MCF 10A (cell line): Measurements from ENCODE around the gene XXYLT1. TPM values are rescaled to one million over a fixed set of nuclear protein-coding genes. Genes with fewer than 3 reads are reported as not detected.

Experiments used
- BruUV-seq: library from RNA; stranded (reverse); fragments of 400-500 nt; replicated peaks from 2 replicates; lab custom pipeline; 2021; lab: Mats Ljungman, UMichigan
- CTCF ChIA-PET: fragments of 300-600 bp; sonication (Branson Sonifier 250); formaldehyde crosslinking; extraction: SDS; loops from one replicate; lab custom pipeline; 2021; ENCODE audit warnings: antibody characterized with exemption, inconsistent platforms; lab: Yijun Ruan, JAX
- POLR2A ChIA-PET: fragments of 300-600, 350-650 bp; sonication (Branson Sonifier 250); formaldehyde crosslinking; extraction: SDS; loops from one replicate; lab custom pipeline; 2020; ENCODE audit warnings: antibody characterized with exemption, inconsistent platforms; lab: Yijun Ruan, JAX
- DNase-seq: peaks from one replicate; pipeline ENCODE4 v3.0.0-alpha.2; 2018; ENCODE audit not compliant: unreplicated experiment
- H3K27ac Mint-ChIP-seq: one replicate; pipeline ENCODE4 v1.8.0; 2022; ENCODE audit warnings: mild to moderate bottlenecking, low read depth, mixed read lengths; ENCODE audit not compliant: unreplicated experiment
- H3K27me3 Mint-ChIP-seq: one replicate; pipeline ENCODE4 v1.8.0; 2022; ENCODE audit warnings: mixed read lengths; ENCODE audit not compliant: insufficient read depth, unreplicated experiment
- H3K36me3 Mint-ChIP-seq: one replicate; pipeline ENCODE4 v1.8.0; 2022; ENCODE audit warnings: mild to moderate bottlenecking, moderate library complexity, mixed read lengths; ENCODE audit not compliant: insufficient read depth, unreplicated experiment
- H3K4me1 Mint-ChIP-seq: one replicate; pipeline ENCODE4 v1.8.0; 2022; ENCODE audit warnings: mixed read lengths; ENCODE audit not compliant: insufficient read depth, unreplicated experiment
- H3K4me3 Mint-ChIP-seq: one replicate; pipeline ENCODE4 v1.8.0; 2022; ENCODE audit warnings: mild to moderate bottlenecking, moderate library complexity, mixed read lengths; ENCODE audit not compliant: unreplicated experiment
- H3K9me3 Mint-ChIP-seq: one replicate; pipeline ENCODE4 v1.8.0; 2022; ENCODE audit warnings: mixed read lengths; ENCODE audit not compliant: unreplicated experiment
- intact Hi-C: fragments of 100-400 bp; cut with micrococcal nuclease; formaldehyde crosslinking; loops from 2 replicates; pipeline ENCODE4 v1.14.1; 2022
- total RNA-seq: library from RNA; stranded (reverse); gene quantifications from 2 replicates; pipeline ENCODE4 v1.2.3, GENCODE V29; 2022
- TF ChIP-seq, protein P1 (sequence below): fragments of 200-600 bp; IDR thresholded peaks from one replicate; pipeline ENCODE4 v1.8.0; 2022; ENCODE audit warnings: antibody characterized with exemption, mild to moderate bottlenecking; ENCODE audit not compliant: unreplicated experiment

Gene XXYLT1
- total RNA-seq, 1 experiment from 2014 or later = 10.0 TPM

DNA sequence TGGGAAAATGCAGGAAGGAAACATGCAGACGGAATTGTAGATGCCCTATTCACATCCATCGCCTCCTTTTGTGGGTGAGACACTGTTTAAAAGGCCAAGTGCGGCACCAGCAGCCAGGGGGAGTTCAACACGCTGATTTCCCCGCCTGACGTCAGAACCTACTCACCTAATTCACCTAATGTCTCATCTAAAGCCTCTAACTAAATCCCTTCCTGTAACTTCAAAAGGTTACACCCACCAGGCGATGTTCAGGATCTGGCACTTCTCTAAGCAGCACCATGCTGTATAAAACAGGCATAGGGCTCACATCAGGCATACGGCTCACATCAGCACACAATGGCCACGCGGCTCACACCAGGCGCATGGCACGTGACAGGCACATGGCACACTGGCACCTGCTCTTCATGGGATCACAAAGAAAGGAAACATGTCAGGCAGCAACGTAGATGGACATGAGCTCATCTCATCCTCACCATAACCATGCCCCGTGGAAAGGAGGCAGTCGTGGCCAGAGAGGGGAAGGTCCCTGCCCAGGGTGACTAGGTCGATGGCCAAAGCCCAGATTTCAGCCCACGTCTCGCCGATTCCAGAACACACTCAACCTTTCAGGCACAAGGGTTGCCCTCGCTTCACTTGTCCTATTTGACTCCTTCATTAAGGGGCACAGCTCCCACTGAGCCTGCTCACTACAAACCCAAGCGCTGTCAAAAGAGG is 21.7 kb downstream of the XXYLT1 start:
- H3K36me3 Mint-ChIP-seq = no peaks in the 10 kb centered on the region
- no peaks in the 10 kb centered on the region for H3K27me3 Mint-ChIP-seq
- POLR2A ChIA-PET = interaction anchor here (0.7 kb wide), 1 partner anchor 80 kb away, joined by 3 read pairs; no protein-coding TSS in a partner anchor
- H3K27ac Mint-ChIP-seq = no peak overlapping the region
- no peak overlapping the region for H3K4me3 Mint-ChIP-seq
- no peaks in the 10 kb centered on the region for H3K9me3 Mint-ChIP-seq
- BruUV-seq = no TSS peak
- TF ChIP-seq, protein P1, sequence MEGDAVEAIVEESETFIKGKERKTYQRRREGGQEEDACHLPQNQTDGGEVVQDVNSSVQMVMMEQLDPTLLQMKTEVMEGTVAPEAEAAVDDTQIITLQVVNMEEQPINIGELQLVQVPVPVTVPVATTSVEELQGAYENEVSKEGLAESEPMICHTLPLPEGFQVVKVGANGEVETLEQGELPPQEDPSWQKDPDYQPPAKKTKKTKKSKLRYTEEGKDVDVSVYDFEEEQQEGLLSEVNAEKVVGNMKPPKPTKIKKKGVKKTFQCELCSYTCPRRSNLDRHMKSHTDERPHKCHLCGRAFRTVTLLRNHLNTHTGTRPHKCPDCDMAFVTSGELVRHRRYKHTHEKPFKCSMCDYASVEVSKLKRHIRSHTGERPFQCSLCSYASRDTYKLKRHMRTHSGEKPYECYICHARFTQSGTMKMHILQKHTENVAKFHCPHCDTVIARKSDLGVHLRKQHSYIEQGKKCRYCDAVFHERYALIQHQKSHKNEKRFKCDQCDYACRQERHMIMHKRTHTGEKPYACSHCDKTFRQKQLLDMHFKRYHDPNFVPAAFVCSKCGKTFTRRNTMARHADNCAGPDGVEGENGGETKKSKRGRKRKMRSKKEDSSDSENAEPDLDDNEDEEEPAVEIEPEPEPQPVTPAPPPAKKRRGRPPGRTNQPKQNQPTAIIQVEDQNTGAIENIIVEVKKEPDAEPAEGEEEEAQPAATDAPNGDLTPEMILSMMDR = no peak
- no peak for DNase-seq
- intact Hi-C loops = no loop called here
- CTCF ChIA-PET = interaction anchor here (0.6 to 1.0 kb wide), 5 partner anchors 10 to 406 kb away, joined by 3 to 5 read pairs (median 3); no protein-coding TSS in a partner anchor
- no peaks in the 10 kb centered on the region for H3K4me1 Mint-ChIP-seq

DNA sequence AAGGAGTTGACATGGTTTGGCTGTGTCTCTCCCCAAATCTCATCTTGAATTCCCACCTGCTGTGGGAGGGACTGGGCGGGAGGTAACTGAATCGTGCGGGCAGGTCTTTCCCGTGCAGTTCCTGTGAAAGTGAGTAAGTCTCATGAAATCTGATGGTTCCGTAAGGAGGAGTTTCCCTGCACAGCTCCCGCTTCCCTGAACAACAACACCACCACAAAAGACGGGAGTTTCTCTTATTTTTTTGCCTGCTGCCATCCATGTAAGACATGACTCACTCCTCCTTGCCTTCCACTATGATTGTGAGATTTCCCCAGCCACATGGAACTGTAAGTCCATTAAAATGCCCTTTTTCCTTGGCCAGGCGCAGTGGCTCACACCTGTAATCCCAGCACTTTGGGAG is 22.7 kb downstream of the XXYLT1 start:
- Mint-ChIP-seq H3K4me3 (no peak overlapping the region), H3K27me3 (no peaks in the 10 kb centered on the region), H3K36me3 (no peaks in the 10 kb centered on the region), H3K4me1 (no peaks in the 10 kb centered on the region), H3K9me3 (no peaks in the 10 kb centered on the region), H3K27ac (no peak overlapping the region)
- ChIA-PET CTCF (interaction anchor here (0.6 kb wide), 3 partner anchors 42 to 574 kb away, joined by 3 to 5 read pairs (median 3); no protein-coding TSS in a partner anchor), POLR2A (no interaction called here)
- no TSS peak for BruUV-seq
- intact Hi-C loops = no loop called here
- TF ChIP-seq, protein P1 = no peak
- DNase-seq = no peak

DNA sequence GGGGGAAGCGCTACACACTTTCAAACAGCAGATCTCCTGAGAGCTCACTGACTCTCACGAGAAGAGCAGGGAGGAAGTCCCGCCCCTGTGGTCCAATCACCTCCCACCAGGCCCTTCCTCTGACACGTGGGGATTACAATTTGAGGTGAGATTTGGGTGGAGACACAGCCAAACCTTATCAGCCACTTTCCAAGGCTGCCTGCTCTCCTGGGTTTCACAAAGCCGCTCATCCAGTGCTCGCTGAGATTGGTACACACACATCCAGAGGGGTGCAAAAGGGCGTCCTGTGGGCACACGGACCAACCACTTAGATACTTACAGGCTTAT is 23.1 kb downstream of the XXYLT1 start:
- ChIA-PET POLR2A (no interaction called here), CTCF (interaction anchor here (0.6 kb wide), 1 partner anchor 23 kb away, joined by 3 read pairs; no protein-coding TSS in a partner anchor)
- no peaks in the 10 kb centered on the region for H3K27me3 Mint-ChIP-seq
- no peaks in the 10 kb centered on the region for H3K9me3 Mint-ChIP-seq
- no peak overlapping the region for H3K4me3 Mint-ChIP-seq
- no peak overlapping the region for H3K27ac Mint-ChIP-seq
- DNase-seq = no peak
- intact Hi-C loops = no loop called here
- H3K4me1 Mint-ChIP-seq = no peaks in the 10 kb centered on the region
- no TSS peak for BruUV-seq
- no peaks in the 10 kb centered on the region for H3K36me3 Mint-ChIP-seq
- TF ChIP-seq, protein P1 = no peak

DNA sequence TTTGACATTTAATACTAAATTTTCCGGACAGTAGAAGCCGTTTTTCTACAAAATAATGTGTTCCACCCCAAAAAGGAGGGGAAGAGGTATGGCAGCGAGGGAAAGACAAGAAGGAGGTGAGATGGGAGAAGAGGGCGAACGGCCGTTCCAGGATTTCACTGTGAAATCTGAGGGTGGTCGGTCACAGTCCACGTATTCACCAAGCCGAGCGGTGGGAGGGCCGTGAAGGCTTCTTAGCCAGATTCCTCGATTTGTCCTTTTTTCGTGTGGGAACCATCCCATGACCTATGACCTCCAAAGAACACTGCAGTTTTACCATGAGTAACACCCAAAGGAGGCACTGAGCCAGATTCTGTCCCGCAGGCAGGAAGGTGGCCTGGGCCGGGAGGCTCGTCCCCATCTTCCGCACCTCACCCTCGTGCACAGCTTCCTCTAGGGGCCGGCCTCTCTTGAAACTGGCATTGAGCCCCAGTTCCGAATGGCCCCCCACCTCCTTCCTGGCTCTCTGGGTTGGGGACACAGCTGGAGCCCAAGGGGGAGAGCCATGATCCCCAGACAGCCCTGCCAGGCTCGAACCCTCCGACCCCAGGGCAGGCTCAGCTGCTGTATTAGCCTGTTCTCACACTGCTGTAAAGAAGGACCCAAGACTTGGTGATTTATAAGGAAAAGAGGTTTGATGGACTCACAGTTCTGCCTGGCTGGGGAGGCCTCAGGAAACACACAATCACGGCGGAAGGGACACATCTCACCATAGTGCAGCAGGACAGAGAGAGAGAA is 23.7 kb downstream of the XXYLT1 start:
- BruUV-seq = no TSS peak
- H3K4me3 Mint-ChIP-seq = no peak overlapping the region
- H3K27ac Mint-ChIP-seq = no peak overlapping the region
- ChIA-PET POLR2A (no interaction called here), CTCF (interaction anchor here (0.6 kb wide), 1 partner anchor 23 kb away, joined by 3 read pairs; no protein-coding TSS in a partner anchor)
- no peaks in the 10 kb centered on the region for H3K4me1 Mint-ChIP-seq
- no peaks in the 10 kb centered on the region for H3K9me3 Mint-ChIP-seq
- H3K27me3 Mint-ChIP-seq = no peaks in the 10 kb centered on the region
- H3K36me3 Mint-ChIP-seq = no peaks in the 10 kb centered on the region
- TF ChIP-seq, protein P1 = no peak
- intact Hi-C loops = no loop called here
- no peak for DNase-seq
